Skeletal muscle satellite cell (primary cell): ENCODE measurements around the gene PALMD.

Source experiments
- H3K27me3 ChIP-seq: 2 replicates; pipeline ENCODE4 v1.7.0; 2013; ENCODE audit warnings: low read length; ENCODE audit not compliant: control insufficient read depth, insufficient read depth
- H3K36me3 ChIP-seq: 2 replicates; pipeline ENCODE4 v1.7.0; 2013; ENCODE audit warnings: mild to moderate bottlenecking, control low read depth, low read length; ENCODE audit not compliant: insufficient read depth
- H3K4me1 ChIP-seq: 2 replicates; pipeline ENCODE4 v1.7.0; 2013; ENCODE audit warnings: low read length; ENCODE audit not compliant: control insufficient read depth, insufficient read depth
- H3K4me2 ChIP-seq: 2 replicates; pipeline ENCODE4 v1.7.0; 2013; ENCODE audit warnings: mild to moderate bottlenecking, low read length
- H3K4me3 ChIP-seq: 2 replicates; pipeline ENCODE4 v1.7.0; 2013; ENCODE audit warnings: low read length
- H3K9ac ChIP-seq: 2 replicates; pipeline ENCODE4 v1.7.0; 2013; ENCODE audit warnings: mild to moderate bottlenecking, low read depth, low read length, moderate library complexity
- H3K9me3 ChIP-seq: replicated peaks from 2 replicates; pipeline ENCODE4 v1.7.0; 2013; ENCODE audit warnings: mild to moderate bottlenecking, control low read depth, low read length

Gene PALMD

GRCh38 chr1:99608058-99608457, 37.9 kb upstream of the PALMD start:
- H3K9ac ChIP-seq: no peak overlapping the region
- H3K4me3 ChIP-seq: no peak overlapping the region
- no peak overlapping the region for H3K4me2 ChIP-seq
- H3K4me1 ChIP-seq: peaks cover 14% of the 10 kb centered on the region
- no peaks in the 10 kb centered on the region for H3K27me3 ChIP-seq
- peaks cover 2% of the 10 kb centered on the region for H3K9me3 ChIP-seq
- no peaks in the 10 kb centered on the region for H3K36me3 ChIP-seq

- no peaks in the 10 kb centered on the region for H3K27me3 ChIP-seq
These were observed 32.2 kb upstream of the PALMD start for GRCh38 chr1:99613716-99614115.

DNA sequence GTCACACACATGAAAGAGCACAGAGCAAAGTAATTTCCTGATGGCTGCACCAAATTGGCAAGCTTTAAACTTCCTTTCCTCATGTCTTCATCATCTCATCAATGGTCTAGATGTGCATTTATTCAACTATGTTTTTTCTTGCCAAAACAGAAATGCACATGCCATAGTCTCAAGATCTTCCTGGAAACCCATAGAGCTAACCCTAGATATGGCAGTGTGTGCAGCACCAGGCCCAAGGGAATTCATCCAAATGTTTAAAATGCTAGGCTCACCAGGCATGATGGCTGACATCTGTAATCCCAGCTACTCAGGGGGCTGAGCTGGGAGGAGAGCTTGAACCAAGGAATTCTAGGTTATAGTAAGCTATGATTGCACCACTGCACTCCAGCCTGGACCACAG, 31.2 kb upstream of the PALMD start:
- H3K36me3 ChIP-seq: no peaks in the 10 kb centered on the region
- no peaks in the 10 kb centered on the region for H3K27me3 ChIP-seq
- no peak overlapping the region for H3K4me2 ChIP-seq
- H3K9me3 ChIP-seq: no peaks in the 10 kb centered on the region
- peaks cover 14% of the 10 kb centered on the region for H3K4me1 ChIP-seq
- H3K4me3 ChIP-seq: no peak overlapping the region
- no peak overlapping the region for H3K9ac ChIP-seq

More at GRCh38 chr1:99613716-99614115, 32.2 kb upstream of the PALMD start:
- H3K9me3 ChIP-seq: no peaks in the 10 kb centered on the region
- no peaks in the 10 kb centered on the region for H3K36me3 ChIP-seq
- no peak overlapping the region for H3K4me2 ChIP-seq
- H3K9ac ChIP-seq: no peak overlapping the region
- peaks cover 14% of the 10 kb centered on the region for H3K4me1 ChIP-seq
- H3K4me3 ChIP-seq: no peak overlapping the region

- Histone ChIP-seq H3K36me3 (no peaks in the 10 kb centered on the region), H3K4me2 (no peak overlapping the region), H3K4me3 (no peak overlapping the region), H3K9ac (no peak overlapping the region), H3K9me3 (no peaks in the 10 kb centered on the region), H3K4me1 (peaks cover 11% of the 10 kb centered on the region), H3K27me3 (no peaks in the 10 kb centered on the region)
These were observed 26.3 kb upstream of the PALMD start for GRCh38 chr1:99619583-99619982.

DNA sequence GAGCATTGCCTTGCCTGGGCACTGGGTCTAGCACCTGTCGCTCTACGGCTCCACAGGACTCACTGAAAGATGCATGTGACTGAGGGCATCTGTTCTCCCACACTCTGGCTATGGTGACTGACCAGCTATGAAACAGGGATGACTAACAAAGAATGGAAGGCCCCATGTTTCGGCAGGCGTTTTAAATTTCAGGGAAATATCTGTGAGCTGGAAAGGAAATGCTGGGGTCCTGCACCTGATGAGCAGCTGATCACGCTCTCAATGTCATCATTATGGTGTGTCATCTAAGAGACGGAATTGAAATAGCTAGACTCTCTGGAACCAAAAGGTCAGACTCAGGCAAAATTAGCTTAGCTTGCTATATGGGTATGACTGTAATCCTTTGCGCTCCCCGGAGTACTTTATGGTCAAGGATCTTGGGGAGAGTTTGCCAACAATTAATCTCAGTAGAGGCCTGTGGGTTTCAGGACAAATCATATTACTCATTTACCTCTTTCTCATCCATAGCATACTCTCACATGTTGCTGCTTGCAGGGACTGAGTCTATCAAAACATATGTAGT, 24.5 kb upstream of the PALMD start:
- Histone ChIP-seq H3K36me3 (no peaks in the 10 kb centered on the region), H3K4me1 (peaks cover 11% of the 10 kb centered on the region), H3K9me3 (no peaks in the 10 kb centered on the region), H3K9ac (no peak overlapping the region), H3K27me3 (no peaks in the 10 kb centered on the region), H3K4me3 (no peak overlapping the region), H3K4me2 (peak overlapping the region; percentile 3)

DNA sequence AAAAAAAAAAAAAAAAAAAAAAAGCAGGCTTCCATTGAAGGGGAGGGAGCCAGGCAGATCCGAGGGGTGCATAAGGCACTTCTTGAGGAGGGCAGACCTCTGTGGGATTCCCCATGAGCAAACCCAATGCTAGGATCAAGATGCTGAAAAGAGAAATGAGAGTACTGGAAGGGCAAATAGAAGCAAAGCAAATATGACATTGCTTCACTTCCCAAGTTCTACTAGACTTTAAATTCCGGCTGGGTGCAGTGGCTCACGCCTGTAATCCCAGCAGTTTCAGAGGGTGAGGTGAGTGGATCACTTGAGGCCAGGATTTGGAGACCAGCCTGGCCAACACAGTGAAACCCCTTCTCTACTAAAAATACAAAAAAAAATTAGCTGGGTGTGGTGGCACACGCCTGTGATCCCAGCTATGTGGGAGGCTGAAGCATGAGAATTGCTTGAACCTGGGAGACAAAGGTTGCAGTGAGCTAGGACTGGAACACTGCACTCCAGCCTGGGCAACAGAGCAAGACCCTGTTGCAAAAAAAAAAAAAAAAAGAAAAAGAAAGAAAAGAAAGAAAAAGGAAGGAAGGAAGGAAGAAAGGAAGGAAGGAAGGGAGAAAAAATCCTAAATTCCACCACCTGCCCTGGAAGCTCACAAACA, 23.1 kb upstream of the PALMD start:
- Histone ChIP-seq H3K36me3 (no peaks in the 10 kb centered on the region), H3K4me2 (no peak overlapping the region), H3K4me3 (no peak overlapping the region), H3K4me1 (peaks cover 11% of the 10 kb centered on the region), H3K27me3 (no peaks in the 10 kb centered on the region), H3K9ac (no peak overlapping the region), H3K9me3 (no peaks in the 10 kb centered on the region)

DNA sequence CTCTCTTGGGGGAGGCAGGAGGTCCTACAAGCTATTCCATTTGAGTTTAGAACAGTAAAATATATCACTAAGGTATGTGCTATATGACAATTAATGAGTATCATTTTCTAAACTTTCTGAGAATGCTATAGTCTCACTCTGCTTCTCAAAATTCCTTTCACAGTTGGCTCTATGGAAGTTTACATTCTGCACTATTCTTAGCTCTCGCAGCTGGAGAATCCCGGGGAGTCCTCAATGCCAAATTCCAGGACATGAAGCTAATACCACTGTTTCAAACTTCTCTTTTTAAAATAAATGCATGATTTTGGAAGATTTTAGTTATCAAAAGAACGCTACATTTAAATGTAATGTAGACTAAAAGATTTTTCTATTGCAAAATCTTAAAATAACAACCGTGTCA, 22.4 kb upstream of the PALMD start:
- Histone ChIP-seq H3K4me3 (no peak overlapping the region), H3K4me2 (no peak overlapping the region)

GRCh38 chr1:99627615-99628014, 18.3 kb upstream of the PALMD start:
- Histone ChIP-seq H3K36me3 (no peaks in the 10 kb centered on the region), H3K4me2 (no peak overlapping the region)

More for the DNA sequence above, 22.4 kb upstream of the PALMD start:
- H3K36me3 ChIP-seq: no peaks in the 10 kb centered on the region
- H3K9me3 ChIP-seq: no peaks in the 10 kb centered on the region
- no peaks in the 10 kb centered on the region for H3K27me3 ChIP-seq
- peaks cover 11% of the 10 kb centered on the region for H3K4me1 ChIP-seq
- no peak overlapping the region for H3K9ac ChIP-seq

GRCh38 chr1:99629164-99629563, 16.7 kb upstream of the PALMD start:
- no peaks in the 10 kb centered on the region for H3K36me3 ChIP-seq
- no peaks in the 10 kb centered on the region for H3K27me3 ChIP-seq
- no peaks in the 10 kb centered on the region for H3K4me1 ChIP-seq
- H3K4me2 ChIP-seq: no peak overlapping the region
- no peaks in the 10 kb centered on the region for H3K9me3 ChIP-seq
- no peak overlapping the region for H3K4me3 ChIP-seq
- no peak overlapping the region for H3K9ac ChIP-seq

More at GRCh38 chr1:99627615-99628014, 18.3 kb upstream of the PALMD start:
- Histone ChIP-seq H3K9me3 (no peaks in the 10 kb centered on the region), H3K4me1 (no peaks in the 10 kb centered on the region), H3K4me3 (no peak overlapping the region), H3K27me3 (no peaks in the 10 kb centered on the region), H3K9ac (no peak overlapping the region)

DNA sequence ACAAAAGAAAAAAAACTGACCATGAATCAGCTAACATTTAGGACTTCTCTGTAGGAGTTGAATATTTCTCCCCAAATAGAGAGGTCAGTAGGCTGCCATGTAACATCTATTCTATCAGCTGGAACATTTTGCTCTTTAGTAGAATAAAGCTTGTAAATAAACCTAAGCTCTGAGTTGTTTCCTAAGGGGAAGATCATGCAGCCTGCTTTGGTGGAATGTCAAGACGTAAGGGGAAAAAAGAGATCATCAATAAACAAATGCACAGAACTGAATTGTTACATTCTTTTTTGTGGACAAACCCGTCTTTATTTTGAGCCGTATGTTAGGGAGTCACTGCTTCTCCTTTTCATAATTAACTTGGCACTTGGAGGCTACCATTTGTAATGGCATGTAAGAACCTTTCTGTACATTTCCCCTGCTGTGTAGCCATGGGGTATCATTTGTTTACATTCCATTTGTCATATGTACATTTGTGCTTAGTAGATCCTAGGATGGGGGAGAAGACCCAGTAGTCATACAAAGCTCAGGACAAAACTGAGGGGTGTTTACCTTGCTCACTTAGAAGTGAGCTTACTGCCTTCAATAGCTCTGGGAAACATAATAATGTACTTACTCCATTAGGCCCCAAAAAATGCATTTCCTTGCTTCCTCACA, 10.8 kb upstream of the PALMD start:
- Histone ChIP-seq H3K4me3 (no peak overlapping the region), H3K9ac (no peak overlapping the region), H3K4me1 (no peaks in the 10 kb centered on the region), H3K4me2 (no peak overlapping the region), H3K27me3 (no peaks in the 10 kb centered on the region), H3K36me3 (no peaks in the 10 kb centered on the region), H3K9me3 (no peaks in the 10 kb centered on the region)

GRCh38 chr1:99635664-99636063, 10.2 kb upstream of the PALMD start:
- H3K9me3 ChIP-seq: no peaks in the 10 kb centered on the region
- H3K9ac ChIP-seq: no peak overlapping the region
- no peaks in the 10 kb centered on the region for H3K36me3 ChIP-seq
- no peak overlapping the region for H3K4me3 ChIP-seq
- H3K4me2 ChIP-seq: no peak overlapping the region
- H3K27me3 ChIP-seq: no peaks in the 10 kb centered on the region
- H3K4me1 ChIP-seq: no peaks in the 10 kb centered on the region
